Measurements from ENCODE around the gene SVEP1.
"Not testable (repeated sequence)": the region's sequence is repeated elsewhere in the genome, so short reads cannot be mapped to it uniquely, and the experiment has no call there.

Gene SVEP1

DNA sequence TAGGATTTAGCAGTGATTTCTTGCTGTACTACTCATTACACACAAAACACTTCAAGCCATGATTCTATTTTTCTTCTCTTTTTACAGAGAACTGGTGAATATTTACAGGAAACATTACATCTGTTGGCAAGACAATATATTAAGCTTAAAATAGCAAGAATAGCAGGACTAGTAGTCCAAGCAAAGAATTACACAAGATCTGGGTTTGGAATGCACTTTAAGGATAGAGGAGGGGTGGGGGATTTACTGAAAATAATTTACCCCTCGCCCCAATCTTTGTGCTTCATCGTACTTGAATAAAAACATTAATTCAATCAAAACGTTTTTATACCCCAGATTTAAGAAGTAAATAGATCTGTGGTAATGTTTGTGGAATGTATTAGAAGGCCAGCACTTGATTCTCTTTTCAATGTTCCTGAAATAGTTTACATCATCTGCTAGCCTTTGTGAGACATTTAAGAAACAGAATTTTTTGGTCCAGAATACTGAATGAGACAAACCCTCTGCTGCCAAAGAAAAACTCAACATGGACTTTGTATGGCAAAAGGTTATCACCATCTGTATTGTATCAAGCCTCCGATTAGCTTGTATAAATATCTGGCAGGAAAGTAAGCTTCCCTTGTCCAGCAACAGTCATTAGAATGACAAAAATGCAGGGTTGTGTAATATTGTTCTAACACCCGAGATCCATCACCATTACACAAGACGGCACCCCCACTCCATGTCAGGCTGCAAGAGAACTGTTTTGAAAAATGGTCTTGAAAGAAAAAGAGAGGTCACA is 23.8 kb downstream of the SVEP1 start:
- no peak overlapping the region for H3K27ac ChIP-seq
- H3K4me3 ChIP-seq = no peak overlapping the region
- H3K9me3 ChIP-seq = no peaks in the 10 kb centered on the region
- H3K9ac ChIP-seq = no peak overlapping the region
- no peaks in the 10 kb centered on the region for H3K4me1 ChIP-seq
- no peaks in the 10 kb centered on the region for H3K36me3 ChIP-seq
- TF ChIP-seq Cebpa-rat (IDR thresholded peaks at IDR 0.05) = no peak
- H3K4me2 ChIP-seq = no peak overlapping the region
- H3K27me3 ChIP-seq = no peaks in the 10 kb centered on the region
- H4K20me1 ChIP-seq = no peaks in the 10 kb centered on the region

DNA sequence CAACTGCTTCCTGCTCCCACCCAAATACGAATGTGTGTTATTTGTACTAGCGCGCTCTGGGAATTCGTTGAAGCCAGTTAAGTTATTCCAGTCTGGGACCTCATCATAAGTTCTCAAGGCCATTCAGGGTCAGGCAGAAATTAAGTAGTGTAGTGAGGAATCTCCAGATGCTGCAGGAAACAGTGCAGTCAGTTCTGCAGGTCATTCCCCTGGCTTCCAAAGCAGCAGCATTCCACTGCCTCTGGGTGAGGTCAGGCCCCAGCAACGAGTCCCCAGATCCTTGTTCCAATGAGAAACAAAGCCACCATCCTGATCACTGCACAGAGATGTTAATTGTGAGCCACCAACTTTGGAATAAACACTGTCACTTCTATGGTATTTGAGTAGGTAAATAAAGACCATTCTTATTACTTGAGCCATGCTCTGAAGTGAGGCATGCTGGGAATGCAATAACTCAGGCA is 33.1 kb downstream of the SVEP1 start:
- Histone ChIP-seq H4K20me1 (no peaks in the 10 kb centered on the region), H3K27me3 (no peaks in the 10 kb centered on the region), H3K4me1 (peaks cover 8% of the 10 kb centered on the region), H3K36me3 (no peaks in the 10 kb centered on the region), H3K9me3 (no peaks in the 10 kb centered on the region), H3K9ac (no peak overlapping the region), H3K27ac (no peak overlapping the region), H3K4me3 (no peak overlapping the region), H3K4me2 (no peak overlapping the region)
- TF ChIP-seq Cebpa-rat (IDR thresholded peaks at IDR 0.05) = no peak

DNA sequence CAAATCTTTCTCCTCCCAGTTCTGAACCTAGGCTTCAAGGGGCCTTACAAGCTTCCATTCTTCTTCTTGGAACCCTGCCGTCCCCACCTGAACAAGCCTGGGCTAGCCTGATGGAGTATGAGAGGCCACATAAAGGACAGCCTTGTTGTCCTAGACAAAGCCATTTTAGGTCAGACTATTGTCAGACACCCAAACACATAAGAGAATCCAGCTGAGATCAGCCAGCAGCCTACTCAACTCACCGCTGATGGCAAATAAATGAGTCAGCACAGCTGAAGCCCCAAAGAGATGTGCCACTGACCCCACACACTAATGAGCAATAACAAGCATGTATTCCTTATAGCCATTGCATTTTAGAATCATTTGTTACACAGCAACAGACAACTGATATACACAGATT is 33.8 kb downstream of the SVEP1 start:
- H3K27ac ChIP-seq = no peak overlapping the region
- H3K27me3 ChIP-seq = no peaks in the 10 kb centered on the region
- H3K9ac ChIP-seq = no peak overlapping the region
- H3K4me3 ChIP-seq = no peak overlapping the region
- H3K4me1 ChIP-seq = peaks cover 8% of the 10 kb centered on the region
- H3K9me3 ChIP-seq = no peaks in the 10 kb centered on the region
- H3K36me3 ChIP-seq = no peaks in the 10 kb centered on the region
- H4K20me1 ChIP-seq = no peaks in the 10 kb centered on the region
- H3K4me2 ChIP-seq = no peak overlapping the region
- TF ChIP-seq Cebpa-rat (IDR thresholded peaks at IDR 0.05) = no peak

DNA sequence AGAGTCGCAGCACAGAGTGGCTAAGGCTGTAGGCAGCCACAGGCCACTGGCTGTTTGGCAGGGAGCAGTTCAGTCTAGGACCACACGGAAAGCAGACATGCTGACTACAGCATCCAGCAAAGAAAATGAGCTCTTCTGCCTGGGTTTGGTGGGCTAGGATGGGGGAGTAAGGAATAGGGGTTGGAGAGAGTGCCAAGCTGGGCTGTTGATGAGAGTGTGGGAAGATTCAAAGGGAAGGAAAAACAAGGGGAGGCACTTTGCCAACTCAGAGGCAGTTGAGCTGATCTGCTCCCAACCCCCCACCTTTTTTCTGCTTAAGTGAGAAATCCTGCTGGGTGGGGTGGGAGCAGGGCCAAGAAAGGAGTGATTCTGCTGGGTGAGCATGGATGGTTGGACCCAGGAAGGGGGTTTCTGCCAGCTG is 35.9 kb downstream of the SVEP1 start:
- no peak overlapping the region for H3K9ac ChIP-seq
- H3K9me3 ChIP-seq = no peaks in the 10 kb centered on the region
- no peaks in the 10 kb centered on the region for H4K20me1 ChIP-seq
- peak overlapping the region; percentile 21; the same call in 1 of the 2 replicates for H3K4me2 ChIP-seq
- H3K27ac ChIP-seq = no peak overlapping the region
- peaks cover 8% of the 10 kb centered on the region for H3K4me1 ChIP-seq
- TF ChIP-seq Cebpa-rat (IDR thresholded peaks at IDR 0.05) = no peak
- H3K4me3 ChIP-seq = no peak overlapping the region
- no peaks in the 10 kb centered on the region for H3K36me3 ChIP-seq
- no peaks in the 10 kb centered on the region for H3K27me3 ChIP-seq

DNA sequence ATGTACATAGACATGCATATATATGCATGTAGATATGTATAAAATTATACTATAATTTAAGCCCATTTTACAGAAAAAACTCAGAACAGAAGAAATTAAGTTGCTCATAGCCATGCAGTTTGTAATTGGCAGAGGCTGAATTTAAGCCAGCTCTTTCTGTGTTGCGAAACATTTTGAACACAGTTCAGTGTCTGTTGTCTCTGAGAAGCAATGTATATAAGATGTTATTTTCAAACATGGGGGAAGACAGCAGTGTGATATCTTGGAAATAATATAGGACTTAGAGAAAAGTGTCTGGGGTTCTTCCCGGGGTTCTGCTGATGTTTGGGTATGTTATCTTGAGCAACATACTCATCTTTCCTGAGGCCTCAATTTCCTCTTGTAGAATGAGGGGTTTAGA is 37.6 kb downstream of the SVEP1 start:
- TF ChIP-seq Cebpa-rat (IDR thresholded peaks at IDR 0.05) = no peak; the same call in 1 of the 2 replicates
- H4K20me1 ChIP-seq = no peaks in the 10 kb centered on the region
- H3K4me3 ChIP-seq = no peak overlapping the region
- no peak overlapping the region for H3K27ac ChIP-seq
- no peak overlapping the region for H3K9ac ChIP-seq
- H3K4me2 ChIP-seq = no peak overlapping the region
- peaks cover 8% of the 10 kb centered on the region for H3K4me1 ChIP-seq
- no peaks in the 10 kb centered on the region for H3K9me3 ChIP-seq
- no peaks in the 10 kb centered on the region for H3K36me3 ChIP-seq
- H3K27me3 ChIP-seq = no peaks in the 10 kb centered on the region

DNA sequence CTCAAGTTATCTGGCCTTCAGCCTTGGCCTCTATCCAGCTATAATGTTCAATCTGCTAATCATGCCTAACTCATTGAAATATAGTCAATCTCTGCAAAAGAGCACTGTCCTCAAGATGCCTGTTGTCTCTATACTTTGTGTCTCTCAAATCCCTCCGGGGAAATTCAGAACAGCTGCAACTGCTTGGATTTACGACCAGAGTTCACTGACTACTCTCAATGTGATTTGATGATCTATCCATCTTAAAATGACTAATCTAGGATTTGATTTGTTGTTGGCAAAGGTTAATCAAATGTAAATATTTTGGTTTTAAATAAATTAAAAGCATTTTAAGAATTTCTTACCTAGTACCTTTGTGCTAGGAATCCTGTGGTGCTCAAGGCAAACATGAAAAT is 40.9 kb downstream of the SVEP1 start:
- H4K20me1 ChIP-seq = no peaks in the 10 kb centered on the region
- no peak overlapping the region for H3K4me2 ChIP-seq
- H3K9ac ChIP-seq = no peak overlapping the region
- no peaks in the 10 kb centered on the region for H3K36me3 ChIP-seq
- H3K27ac ChIP-seq = no peak overlapping the region
- H3K9me3 ChIP-seq = peaks cover 11% of the 10 kb centered on the region
- H3K4me3 ChIP-seq = no peak overlapping the region
- H3K27me3 ChIP-seq = no peaks in the 10 kb centered on the region
- no peak for TF ChIP-seq Cebpa-rat (IDR thresholded peaks at IDR 0.05)
- peaks cover 5% of the 10 kb centered on the region for H3K4me1 ChIP-seq

DNA sequence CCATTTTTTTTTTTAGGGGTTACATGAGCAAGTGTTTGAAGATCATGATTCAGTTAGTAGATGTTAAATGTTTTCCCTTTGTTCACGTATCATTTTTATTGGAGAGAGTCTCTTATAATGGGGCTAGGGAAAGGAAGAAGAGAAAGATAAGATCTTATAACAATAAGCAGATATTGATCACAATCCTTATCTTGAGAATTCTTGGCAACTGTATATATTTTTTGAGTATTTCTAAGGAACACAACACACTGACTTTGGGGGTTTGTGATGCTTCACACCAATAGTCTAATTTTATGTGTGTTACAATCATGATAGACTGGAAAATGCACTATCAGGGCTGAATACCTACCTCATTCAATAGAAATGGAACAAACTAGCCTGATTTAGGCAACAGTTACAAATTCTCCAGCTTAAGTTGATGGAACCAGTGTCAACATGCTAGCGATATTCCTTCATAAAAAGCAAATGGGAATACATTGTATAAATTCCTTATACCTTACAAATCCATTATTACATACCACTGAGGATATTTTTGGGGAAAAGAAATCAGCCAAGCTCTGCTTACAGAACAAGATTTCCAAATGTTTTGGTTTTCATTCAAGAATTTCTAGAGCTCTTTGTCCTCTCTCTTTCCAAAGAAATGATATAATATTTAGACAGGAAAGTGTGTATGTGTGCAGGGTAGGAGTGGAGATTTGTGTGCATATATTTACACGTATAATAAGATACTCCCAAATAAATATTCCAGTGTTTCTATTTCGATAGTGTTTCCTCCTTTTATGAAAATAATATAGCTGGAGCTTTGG is 41.5 kb downstream of the SVEP1 start:
- no peak overlapping the region for H3K27ac ChIP-seq

DNA sequence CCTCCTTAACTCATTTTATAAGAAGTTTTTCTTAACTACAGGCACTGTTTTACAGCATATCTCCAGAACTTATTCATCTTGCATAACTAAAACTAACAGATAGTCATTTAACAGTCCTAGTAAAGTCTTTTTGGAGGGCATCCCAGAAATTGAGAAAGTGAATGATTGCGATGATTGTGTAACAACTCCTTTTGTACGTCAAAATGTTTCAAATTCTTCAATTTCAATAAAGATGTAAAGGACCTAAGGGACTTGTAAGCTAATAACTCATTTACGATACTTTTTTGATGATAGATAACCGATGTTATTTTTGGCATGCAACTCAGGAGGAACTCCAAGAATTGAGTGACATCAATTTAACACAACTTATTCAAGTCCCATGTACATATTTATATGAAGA is 42.7 kb downstream of the SVEP1 start:
- Histone ChIP-seq H3K36me3 (no peaks in the 10 kb centered on the region), H4K20me1 (no peaks in the 10 kb centered on the region), H3K27me3 (no peaks in the 10 kb centered on the region), H3K4me1 (peaks cover 8% of the 10 kb centered on the region), H3K4me2 (no peak overlapping the region), H3K9ac (no peak overlapping the region), H3K4me3 (no peak overlapping the region), H3K27ac (no peak overlapping the region), H3K9me3 (peaks cover 20% of the 10 kb centered on the region)
- TF ChIP-seq Cebpa-rat (IDR thresholded peaks at IDR 0.05) = no peak

More for the DNA sequence above, 41.5 kb downstream of the SVEP1 start:
- no peak overlapping the region for H3K4me3 ChIP-seq
- no peaks in the 10 kb centered on the region for H3K27me3 ChIP-seq
- H3K9me3 ChIP-seq = peaks cover 14% of the 10 kb centered on the region
- no peaks in the 10 kb centered on the region for H3K4me1 ChIP-seq
- H3K36me3 ChIP-seq = no peaks in the 10 kb centered on the region
- no peak overlapping the region for H3K4me2 ChIP-seq
- H3K9ac ChIP-seq = no peak overlapping the region
- no peak for TF ChIP-seq Cebpa-rat (IDR thresholded peaks at IDR 0.05)
- H4K20me1 ChIP-seq = no peaks in the 10 kb centered on the region

DNA sequence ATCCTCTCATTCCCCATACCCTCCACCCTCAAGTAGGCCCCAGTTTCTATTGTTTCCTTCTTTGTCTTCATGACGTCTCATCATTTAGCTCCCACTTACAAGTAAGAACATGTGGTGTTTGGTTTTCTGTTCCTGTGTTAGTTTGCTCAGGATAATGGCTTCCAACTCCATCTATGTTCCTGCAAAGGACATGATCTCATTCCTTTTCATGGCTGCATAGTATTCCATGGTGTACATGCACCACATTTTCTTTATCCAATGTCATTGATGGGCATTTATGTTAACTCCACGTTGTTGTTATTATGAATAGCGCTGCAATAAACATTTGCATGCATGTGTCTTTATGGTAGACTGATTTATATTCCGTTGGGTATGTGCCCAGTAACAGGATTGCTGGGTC is 45.4 kb downstream of the SVEP1 start:
- not testable (repeated sequence) for H3K9ac ChIP-seq, H3K4me3 ChIP-seq, H3K27me3 ChIP-seq, H3K4me2 ChIP-seq, H4K20me1 ChIP-seq, H3K27ac ChIP-seq, H3K36me3 ChIP-seq
- Histone ChIP-seq H3K4me1 (peaks cover 24% of the 10 kb centered on the region), H3K9me3 (peaks cover 20% of the 10 kb centered on the region)
